ENCODE results near the gene PDE10A.

- TF ChIP-seq RARB (CRISPR knock-in tag; IDR thresholded peaks at IDR 0.05) (no peak), PATZ1 (CRISPR knock-in tag; IDR thresholded peaks at IDR 0.05; ENCODE audit: borderline replicate concordance) (no peak), ZFP30 (CRISPR knock-in tag; IDR thresholded peaks at IDR 0.05) (no peak), OSR1 (CRISPR knock-in tag; IDR thresholded peaks at IDR 0.05) (no peak), SNAI2 (CRISPR knock-in tag; IDR thresholded peaks at IDR 0.05) (no peak), ZFP3 (CRISPR knock-in tag; IDR thresholded peaks at IDR 0.05) (no peak), ZC3H10 (CRISPR knock-in tag; IDR thresholded peaks at IDR 0.05) (no peak), POU6F1 (CRISPR knock-in tag; IDR thresholded peaks at IDR 0.05; ENCODE audit: borderline replicate concordance, low read depth) (no peak), CSDC2 (CRISPR knock-in tag; IDR thresholded peaks at IDR 0.05) (no peak), ZNF8 (CRISPR knock-in tag; IDR thresholded peaks at IDR 0.05) (no peak), CREB5 (CRISPR knock-in tag; IDR thresholded peaks at IDR 0.05; ENCODE audit: low read depth) (no peak), ZNF70 (CRISPR knock-in tag; IDR thresholded peaks at IDR 0.05) (no peak), ESRRG (CRISPR knock-in tag; IDR thresholded peaks at IDR 0.05) (no peak)
These were observed 258.3 kb downstream of the PDE10A start for GRCh38 chr6:165404697-165405096.

All from SK-N-SH treated with all-trans-retinoic acid at 6 μM for 48 hours (cell line).